ENCODE measurements around the gene DEFB132.
A peak's percentile ranks its signal among the peaks of the same experiment; 100 is the strongest.

DNA sequence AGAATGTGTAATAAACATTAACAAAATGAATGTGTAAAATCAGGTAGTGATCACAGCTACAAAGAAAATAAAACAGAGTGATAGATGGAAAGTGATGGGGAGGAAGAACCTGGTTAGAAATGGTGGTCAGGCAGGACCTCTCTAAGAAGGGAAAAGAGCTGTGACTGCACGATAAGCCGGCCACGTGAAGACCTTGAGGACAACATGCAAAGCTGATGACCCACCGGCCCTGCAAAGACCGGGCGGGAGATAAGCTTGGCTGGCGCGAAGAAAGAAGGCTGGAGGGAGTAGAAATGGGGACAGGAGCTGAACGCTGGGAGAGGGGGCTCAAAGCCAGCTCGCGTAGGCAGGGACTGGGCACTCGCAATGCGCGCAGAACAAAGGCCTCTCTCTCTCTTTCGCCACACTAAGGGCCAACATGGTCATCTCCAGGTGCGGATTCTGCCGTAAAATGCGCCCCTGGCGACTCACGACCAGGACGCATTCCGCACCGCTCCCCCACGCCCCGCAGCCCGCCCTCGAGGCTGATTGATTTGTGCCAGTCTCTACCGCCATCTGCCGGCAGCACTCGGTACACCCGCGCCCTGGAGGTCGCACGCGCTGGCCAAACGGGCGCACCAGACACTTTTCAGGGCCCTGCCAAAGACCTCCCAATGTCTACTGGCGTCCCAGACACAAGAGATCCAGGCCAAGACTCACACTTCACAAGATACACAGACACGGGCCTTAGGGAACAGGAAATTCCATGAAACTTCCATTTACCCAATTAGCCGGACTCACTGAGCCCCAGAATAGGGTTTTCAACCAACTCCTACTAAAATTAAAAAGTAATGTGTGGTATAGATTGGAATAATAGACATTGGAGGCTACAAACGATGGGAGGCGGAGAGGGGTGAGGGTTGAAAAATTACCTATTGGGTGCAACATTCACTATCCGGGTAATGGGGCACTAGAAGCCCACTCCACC lies 9.4 kb downstream of the DEFB132 start:
- no peak for TF ChIP-seq EZH2 (IDR thresholded peaks at IDR 0.05; ENCODE audit: borderline replicate concordance, low read depth, low read length, severe bottlenecking)
- TF ChIP-seq, protein P1, sequence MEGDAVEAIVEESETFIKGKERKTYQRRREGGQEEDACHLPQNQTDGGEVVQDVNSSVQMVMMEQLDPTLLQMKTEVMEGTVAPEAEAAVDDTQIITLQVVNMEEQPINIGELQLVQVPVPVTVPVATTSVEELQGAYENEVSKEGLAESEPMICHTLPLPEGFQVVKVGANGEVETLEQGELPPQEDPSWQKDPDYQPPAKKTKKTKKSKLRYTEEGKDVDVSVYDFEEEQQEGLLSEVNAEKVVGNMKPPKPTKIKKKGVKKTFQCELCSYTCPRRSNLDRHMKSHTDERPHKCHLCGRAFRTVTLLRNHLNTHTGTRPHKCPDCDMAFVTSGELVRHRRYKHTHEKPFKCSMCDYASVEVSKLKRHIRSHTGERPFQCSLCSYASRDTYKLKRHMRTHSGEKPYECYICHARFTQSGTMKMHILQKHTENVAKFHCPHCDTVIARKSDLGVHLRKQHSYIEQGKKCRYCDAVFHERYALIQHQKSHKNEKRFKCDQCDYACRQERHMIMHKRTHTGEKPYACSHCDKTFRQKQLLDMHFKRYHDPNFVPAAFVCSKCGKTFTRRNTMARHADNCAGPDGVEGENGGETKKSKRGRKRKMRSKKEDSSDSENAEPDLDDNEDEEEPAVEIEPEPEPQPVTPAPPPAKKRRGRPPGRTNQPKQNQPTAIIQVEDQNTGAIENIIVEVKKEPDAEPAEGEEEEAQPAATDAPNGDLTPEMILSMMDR (IDR thresholded peaks at IDR 0.05; ENCODE audit: extremely low read depth in 1 of 2, insufficient read depth in 1 of 2, low read depth in 1 of 2, low read length in 2 of 2): peak; percentile 97 to 98
- peak; percentile 53 for TF ChIP-seq POLR2A (IDR thresholded peaks at IDR 0.05; ENCODE audit: low read depth, low read length)
- TF ChIP-seq JUN (IDR thresholded peaks at IDR 0.05; ENCODE audit: borderline replicate concordance, insufficient read depth, insufficient read length, low read depth): no peak
- TF ChIP-seq, protein P2, sequence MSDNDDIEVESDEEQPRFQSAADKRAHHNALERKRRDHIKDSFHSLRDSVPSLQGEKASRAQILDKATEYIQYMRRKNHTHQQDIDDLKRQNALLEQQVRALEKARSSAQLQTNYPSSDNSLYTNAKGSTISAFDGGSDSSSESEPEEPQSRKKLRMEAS (IDR thresholded peaks at IDR 0.05; ENCODE audit: insufficient read depth, insufficient read length): peak; percentile 12

Measured in endothelial cell of umbilical vein (primary cell).